SJSA1 (cell line): ENCODE results near the gene TAMALIN. TPM values are rescaled to one million over a fixed set of nuclear protein-coding genes. Genes with fewer than 3 reads are reported as not detected.

Experiments
- DNase-seq, 2 experiments: peaks; one replicate each; pipeline ENCODE4 v3.0.0-alpha.2; 2015 to 2020; ENCODE audit warnings: low spot score in 2 of 2, low read depth in 1 of 2
- H3K27ac ChIP-seq: fragments of 250-450 bp; sonication (Bioruptor Pico); 2 replicates; pipeline ENCODE4 v1.5.1; 2020; ENCODE audit warnings: mild to moderate bottlenecking, moderate library complexity
- H3K27me3 ChIP-seq: fragments of 250-450 bp; sonication (Bioruptor Pico); replicated peaks from 2 replicates; pipeline ENCODE4 v1.5.1; 2020; ENCODE audit warnings: mild to moderate bottlenecking, moderate library complexity
- H3K36me3 ChIP-seq: fragments of 250-450 bp; sonication (Bioruptor Pico); 2 replicates; pipeline ENCODE4 v1.5.1; 2020; ENCODE audit warnings: mild to moderate bottlenecking
- H3K4me1 ChIP-seq: fragments of 250-450 bp; sonication (Bioruptor Pico); replicated peaks from 2 replicates; pipeline ENCODE4 v1.6.1; 2021; ENCODE audit warnings: mild to moderate bottlenecking
- H3K4me3 ChIP-seq: fragments of 250-450 bp; sonication (Bioruptor Pico); 2 replicates; pipeline ENCODE4 v1.5.1; 2020; ENCODE audit warnings: mild to moderate bottlenecking
- H3K9me3 ChIP-seq: fragments of 250-450 bp; sonication (Bioruptor Pico); replicated peaks from 2 replicates; pipeline ENCODE4 v1.5.1; 2020; ENCODE audit warnings: mild to moderate bottlenecking
- total RNA-seq: library from RNA; depleted of rRNA; stranded (reverse); fragments of >200 nt; shearing (Covaris generic); gene quantifications from 2 replicates; pipeline ENCODE4 v1.2.3, GENCODE V29; 2014; rRNA removed

Gene TAMALIN
- total RNA-seq, 1 experiment from 2014 or later: 6.8 TPM

DNA sequence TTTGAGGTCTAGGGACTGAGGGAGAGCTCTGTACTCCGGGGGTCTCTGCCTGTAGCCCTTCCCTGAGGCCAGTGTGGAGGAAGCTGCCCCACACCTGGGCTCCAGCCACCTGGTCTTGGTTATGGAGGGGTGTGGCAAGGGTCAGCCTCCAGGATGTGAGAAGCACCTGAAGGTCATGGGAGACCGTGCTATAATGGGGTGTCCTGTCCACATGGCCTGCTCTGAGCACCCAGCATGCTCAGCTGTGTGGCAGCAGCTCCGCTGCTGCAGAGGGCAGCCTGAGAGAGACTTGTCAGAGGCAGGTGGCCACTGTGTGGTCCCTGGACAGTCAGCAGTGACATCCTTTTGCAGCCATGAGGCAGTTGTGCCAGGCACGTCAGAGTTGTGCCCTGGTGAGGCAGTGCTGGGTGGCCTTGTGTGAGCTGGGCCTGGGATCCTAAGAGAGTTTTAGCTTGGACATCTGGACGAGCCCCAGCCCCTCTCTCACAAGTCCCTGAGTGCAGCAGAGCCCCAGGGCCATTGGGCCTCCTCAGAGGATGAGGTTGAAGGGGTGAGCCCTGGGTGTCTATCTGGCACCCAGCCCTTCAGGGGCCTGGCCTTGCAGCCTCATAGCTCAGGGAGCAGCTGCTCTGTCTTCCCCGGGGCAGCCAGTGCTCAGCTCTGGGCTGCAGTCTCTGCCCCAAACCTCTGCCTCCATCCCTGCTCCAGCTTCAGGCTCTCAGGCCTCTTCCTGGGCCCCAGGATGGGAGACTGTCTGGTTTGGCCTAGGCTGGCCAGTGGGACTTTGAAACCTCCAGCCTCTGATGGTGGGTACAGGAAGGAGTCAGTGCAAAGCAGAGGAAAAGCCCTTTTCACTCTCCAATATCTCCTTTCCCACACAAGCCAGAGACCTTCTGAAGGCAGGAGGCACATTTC lies 55.7 kb downstream of the TAMALIN start:
- no peak overlapping the region for H3K27ac ChIP-seq
- peaks cover 9% of the 10 kb centered on the region for H3K4me1 ChIP-seq
- no peaks in the 10 kb centered on the region for H3K9me3 ChIP-seq
- H3K36me3 ChIP-seq: 0 out of 2 replicates have a peak, but pooled peaks cover 2% of the 10 kb centered on the region
- H3K27me3 ChIP-seq: no peaks in the 10 kb centered on the region
- DNase-seq: no peak
- H3K4me3 ChIP-seq: no peak overlapping the region

DNA sequence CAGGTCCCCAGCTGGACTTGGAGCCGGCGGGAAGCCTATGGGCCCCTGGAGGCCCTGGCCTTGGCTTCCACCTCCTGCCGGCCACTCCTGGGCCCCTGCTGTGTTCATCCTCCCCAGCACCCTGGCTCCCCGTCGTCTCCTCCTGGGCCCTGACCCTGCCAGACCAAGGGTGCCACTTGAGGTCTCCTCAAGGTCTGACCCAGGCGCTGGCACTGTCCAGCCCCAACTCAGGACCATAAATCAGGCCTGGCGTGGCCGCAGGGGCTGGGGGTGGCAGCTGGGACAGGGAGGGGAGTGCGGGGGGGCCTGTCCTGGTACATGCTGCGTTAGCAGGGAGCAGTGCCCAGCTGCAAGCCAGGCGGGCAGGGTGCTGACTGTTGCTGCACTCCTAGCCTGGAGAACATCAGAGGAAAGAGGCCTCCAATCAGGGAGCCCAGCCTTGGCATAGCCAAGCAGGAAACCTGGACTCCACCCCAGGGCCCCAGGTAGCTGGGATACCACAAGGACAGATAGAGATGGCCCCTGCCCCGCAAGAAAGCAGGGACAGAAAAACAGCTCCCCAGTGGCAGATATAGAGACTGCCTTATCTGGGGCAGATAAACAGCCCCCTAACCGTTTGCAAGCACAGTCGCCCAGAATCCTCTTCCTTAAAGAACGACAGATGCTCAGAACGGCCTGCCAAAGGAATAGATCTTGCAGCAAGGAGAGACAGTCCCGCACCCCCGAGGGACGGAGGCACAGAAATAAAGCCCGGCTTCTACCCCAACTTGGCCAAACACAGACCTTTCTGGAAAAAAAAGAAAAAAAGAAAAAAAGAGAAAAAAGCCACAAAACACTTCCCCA lies 56.6 kb downstream of the TAMALIN start:
- Histone ChIP-seq H3K9me3 (no peaks in the 10 kb centered on the region), H3K4me1 (peaks cover 9% of the 10 kb centered on the region), H3K4me3 (no peak overlapping the region), H3K27ac (peak overlapping the region; percentile 23; the same call in 1 of the 2 replicates), H3K27me3 (no peaks in the 10 kb centered on the region), H3K36me3 (no peaks in the 10 kb centered on the region)
- DNase-seq: no peak

DNA sequence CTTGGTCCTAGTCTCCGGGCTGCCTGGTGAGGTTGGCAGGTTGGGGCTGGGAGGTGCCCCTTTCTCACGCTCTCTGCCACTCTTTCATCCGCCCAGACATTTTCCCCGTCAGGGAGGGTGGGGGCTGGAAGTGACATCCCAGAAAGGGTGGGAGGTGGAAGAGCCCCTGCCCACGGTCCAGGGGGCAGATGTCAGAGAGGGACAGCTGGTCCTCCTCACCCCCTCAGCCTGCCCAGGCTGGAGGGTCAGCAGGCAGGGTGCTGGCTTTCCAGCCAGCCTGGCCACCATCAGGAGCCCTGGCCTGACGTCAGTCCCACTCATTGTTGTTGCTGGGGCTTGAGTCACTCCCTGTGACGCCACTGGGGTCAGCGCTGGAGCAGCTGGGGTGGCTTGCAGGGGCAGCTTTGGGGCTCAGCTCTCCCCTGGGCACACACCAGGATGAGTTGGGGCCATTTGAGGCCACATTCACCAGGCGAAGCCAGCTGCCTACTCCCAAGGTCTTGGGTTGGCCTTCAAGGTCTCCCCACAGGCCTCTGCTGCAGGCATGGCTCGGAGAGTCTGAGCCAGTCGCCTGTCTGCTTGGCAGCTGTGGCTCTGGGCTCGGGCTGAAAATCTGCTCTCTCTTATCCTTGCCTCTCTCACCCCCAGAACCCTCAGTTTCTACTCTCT lies 57.4 kb downstream of the TAMALIN start:
- Histone ChIP-seq H3K27ac (peak overlapping the region; percentile 23), H3K4me3 (no peak overlapping the region), H3K4me1 (peaks cover 12% of the 10 kb centered on the region), H3K9me3 (no peaks in the 10 kb centered on the region), H3K36me3 (no peaks in the 10 kb centered on the region), H3K27me3 (no peaks in the 10 kb centered on the region)
- peak; percentile 39 to 67 for DNase-seq

Other genes with a start within 250 kb of the TAMALIN start
- not detected in 2 replicates for gene FIGNL2, start 158.2 kb upstream of the TAMALIN start, total RNA-seq
- not detected in 2 replicates for gene ANKRD33, start 118.8 kb upstream of the TAMALIN start, total RNA-seq
- 23.3 and 27.6 TPM in 2 replicates for gene ACVRL1, start 99.4 kb upstream of the TAMALIN start, total RNA-seq
- gene ACVR1B, start 55.2 kb upstream of the TAMALIN start, total RNA-seq: 3.3 and 3.8 TPM in 2 replicates
- gene NR4A1, start 44.5 kb downstream of the TAMALIN start, total RNA-seq: 3.7 and 7.0 TPM in 2 replicates
- gene ATG101, start 63.0 kb downstream of the TAMALIN start, total RNA-seq: 78.6 and 115 TPM in 2 replicates
- not detected in 2 replicates for gene SMIM41, start 72.8 kb downstream of the TAMALIN start, total RNA-seq
- 1.5 and 4.0 TPM in 2 replicates for gene KRT80, start 185.1 kb downstream of the TAMALIN start, total RNA-seq
- 2.1 and 16.1 TPM in 2 replicates for gene KRT7, start 226.3 kb downstream of the TAMALIN start, total RNA-seq